RWPE1 (cell line): ENCODE measurements around the gene RHOD.
A peak's percentile ranks its signal among the peaks of the same experiment; 100 is the strongest.

Source experiments
- CTCF ChIA-PET: fragments of 350-600 bp; sonication (Branson Sonifier 250); formaldehyde crosslinking; extraction: SDS; loops from one replicate; lab custom pipeline; 2021; lab: Yijun Ruan, JAX
- POLR2A ChIA-PET: fragments of 400-600 bp; formaldehyde crosslinking; extraction: SDS; loops from one replicate; lab custom pipeline; 2020; ENCODE audit warnings: antibody characterized with exemption; ENCODE audit not compliant: low non-redundant PET; lab: Yijun Ruan, JAX
- DNase-seq: peaks from one replicate; pipeline ENCODE4 v3.0.0; 2012; ENCODE audit warnings: low spot score
- H3K27ac ChIP-seq: fragments of 450-650 bp; 2 replicates; pipeline ENCODE4 v1.5.1; 2017
- TF ChIP-seq, protein P1 (sequence below): fragments of 450-650 bp; conservative IDR thresholded peaks from 2 replicates; pipeline ENCODE4 v1.5.1; 2017; ENCODE audit warnings: low read depth, mild to moderate bottlenecking

RHOD gene

DNA sequence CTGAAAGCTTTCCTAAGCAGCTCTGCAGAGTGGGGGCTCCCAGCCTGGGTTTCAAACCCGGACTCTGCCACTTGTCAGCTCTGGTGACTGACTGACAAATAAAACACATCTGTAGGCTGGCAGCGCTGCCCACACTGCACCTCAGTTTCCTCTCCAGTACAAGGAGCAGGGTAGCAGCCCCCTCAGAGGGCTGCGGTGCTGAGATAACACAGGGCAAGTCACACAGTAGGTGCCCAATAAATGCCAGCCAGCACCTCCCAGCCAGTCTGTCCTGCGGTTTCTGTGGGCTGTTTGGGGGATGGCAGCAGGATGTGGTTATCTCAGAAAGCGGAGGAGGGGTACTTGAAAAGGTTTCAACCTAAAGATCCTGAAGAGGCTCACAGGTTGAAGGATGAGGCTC, 32.2 kb upstream of the RHOD start:
- CTCF ChIA-PET, result interaction anchor here (0.6 to 0.9 kb wide), 2 partner anchors 29 to 144 kb away, joined by 3 to 5 read pairs; no protein-coding TSS in a partner anchor
- peak overlapping the region; percentile 81 for H3K27ac ChIP-seq
- TF ChIP-seq, protein P1, sequence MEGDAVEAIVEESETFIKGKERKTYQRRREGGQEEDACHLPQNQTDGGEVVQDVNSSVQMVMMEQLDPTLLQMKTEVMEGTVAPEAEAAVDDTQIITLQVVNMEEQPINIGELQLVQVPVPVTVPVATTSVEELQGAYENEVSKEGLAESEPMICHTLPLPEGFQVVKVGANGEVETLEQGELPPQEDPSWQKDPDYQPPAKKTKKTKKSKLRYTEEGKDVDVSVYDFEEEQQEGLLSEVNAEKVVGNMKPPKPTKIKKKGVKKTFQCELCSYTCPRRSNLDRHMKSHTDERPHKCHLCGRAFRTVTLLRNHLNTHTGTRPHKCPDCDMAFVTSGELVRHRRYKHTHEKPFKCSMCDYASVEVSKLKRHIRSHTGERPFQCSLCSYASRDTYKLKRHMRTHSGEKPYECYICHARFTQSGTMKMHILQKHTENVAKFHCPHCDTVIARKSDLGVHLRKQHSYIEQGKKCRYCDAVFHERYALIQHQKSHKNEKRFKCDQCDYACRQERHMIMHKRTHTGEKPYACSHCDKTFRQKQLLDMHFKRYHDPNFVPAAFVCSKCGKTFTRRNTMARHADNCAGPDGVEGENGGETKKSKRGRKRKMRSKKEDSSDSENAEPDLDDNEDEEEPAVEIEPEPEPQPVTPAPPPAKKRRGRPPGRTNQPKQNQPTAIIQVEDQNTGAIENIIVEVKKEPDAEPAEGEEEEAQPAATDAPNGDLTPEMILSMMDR, result no peak
- DNase-seq, result no peak
- POLR2A ChIA-PET, result no interaction called here

DNA sequence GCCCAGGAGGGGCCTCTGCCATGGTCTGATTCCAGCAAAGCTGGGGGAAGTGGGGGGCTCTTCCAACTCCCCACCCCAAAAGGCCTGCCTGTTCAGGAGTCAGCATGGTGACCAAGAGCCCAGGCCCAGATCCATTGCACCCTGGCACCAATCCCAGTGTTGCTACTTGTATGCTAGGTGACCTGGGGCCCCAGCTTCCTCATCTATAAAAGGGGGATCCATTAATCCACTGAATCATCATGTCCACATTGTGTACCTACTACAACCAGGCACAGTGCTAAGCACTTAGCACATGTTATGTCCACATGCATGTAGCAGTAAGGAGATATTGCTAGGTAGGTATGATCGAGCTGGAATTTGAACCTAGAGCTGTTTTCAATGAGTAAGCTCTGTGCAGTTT, 31.7 kb upstream of the RHOD start:
- DNase-seq, result no peak
- peak overlapping the region; percentile 81 for H3K27ac ChIP-seq
- CTCF ChIA-PET, result interaction anchor here (1.1 kb wide), 1 partner anchor 40 kb away, joined by 7 read pairs; no protein-coding TSS in a partner anchor
- TF ChIP-seq, protein P1, result no peak
- POLR2A ChIA-PET, result interaction anchor here (0.6 kb wide), 1 partner anchor 399 kb away, joined by 4 read pairs; no protein-coding TSS in a partner anchor

DNA sequence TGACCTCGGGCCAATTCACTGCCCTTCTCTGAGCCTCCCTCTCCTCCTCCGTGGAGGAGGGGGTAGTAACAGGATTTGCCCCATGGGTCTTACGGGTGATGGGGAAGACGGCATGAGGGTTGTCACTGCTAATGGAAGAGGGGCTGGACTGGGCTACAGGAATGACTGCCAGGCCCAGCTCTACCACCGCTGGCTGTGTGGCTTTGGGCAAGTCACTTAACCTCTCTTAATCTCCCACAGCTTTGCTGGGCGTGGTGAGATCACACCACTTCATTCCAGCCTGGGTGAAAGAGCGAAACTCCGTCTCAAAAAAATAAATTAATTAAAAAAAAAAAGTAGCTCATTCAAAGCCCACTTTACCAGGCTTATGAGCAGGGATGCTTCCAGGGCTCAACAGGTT, 30.9 kb upstream of the RHOD start:
- TF ChIP-seq, protein P1, result no peak
- CTCF ChIA-PET, result interaction anchor here (0.6 to 1.2 kb wide), 4 partner anchors 28 to 666 kb away, joined by 3 to 7 read pairs (median 4); no protein-coding TSS in a partner anchor
- H3K27ac ChIP-seq, result peak overlapping the region; percentile 33; the same call in 1 of the 2 replicates
- POLR2A ChIA-PET, result no interaction called here
- no peak for DNase-seq

DNA sequence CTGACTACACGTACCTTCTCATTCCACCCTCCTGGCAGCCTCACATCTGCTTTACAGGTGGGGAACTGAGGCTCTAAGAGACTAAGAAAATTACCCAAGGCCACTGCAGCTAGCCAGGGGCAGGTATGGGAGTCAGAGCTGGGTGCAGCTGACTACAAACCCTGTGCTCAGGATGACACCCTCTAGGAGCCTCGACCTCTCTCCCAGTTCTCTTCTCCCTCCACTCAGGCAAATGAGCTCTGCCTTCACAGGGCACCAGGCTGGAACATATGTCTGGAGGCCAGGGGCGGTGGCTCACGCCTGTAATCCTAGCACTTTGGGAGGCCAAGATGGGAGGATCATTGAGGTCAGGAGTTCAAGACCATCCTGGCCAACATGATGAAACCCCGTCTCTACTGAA, 29.7 kb upstream of the RHOD start:
- peak overlapping the region; percentile 33 for H3K27ac ChIP-seq
- DNase-seq, result no peak
- TF ChIP-seq, protein P1, result no peak
- POLR2A ChIA-PET, result interaction anchor here (0.6 kb wide), 1 partner anchor 184 kb away, joined by 9 read pairs; no protein-coding TSS in a partner anchor
- CTCF ChIA-PET, result interaction anchor here (1.2 kb wide), 1 partner anchor 27 kb away, joined by 4 read pairs; no protein-coding TSS in a partner anchor

DNA sequence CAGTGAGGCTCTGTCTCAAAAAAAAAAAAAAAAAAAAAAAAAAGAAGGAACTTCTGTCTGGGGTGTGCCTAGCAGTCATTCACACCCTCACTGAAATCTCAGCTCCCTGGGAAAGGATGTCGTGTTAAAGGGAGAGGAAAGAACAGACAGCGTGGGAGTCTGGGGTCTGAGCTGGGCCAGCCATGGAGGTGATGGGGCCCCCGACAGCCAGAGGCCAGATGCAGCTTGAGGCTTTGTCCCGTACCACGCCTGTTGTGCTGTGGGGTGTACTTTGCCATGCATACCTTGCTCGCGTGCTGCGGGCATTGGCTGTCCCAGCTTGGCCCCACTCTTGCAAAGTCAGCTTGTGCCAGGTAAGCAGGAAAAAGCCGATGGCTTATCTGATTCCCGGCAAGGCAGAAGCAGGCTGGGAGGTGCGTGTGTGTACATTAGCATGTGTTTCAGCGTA, 29.1 kb upstream of the RHOD start:
- H3K27ac ChIP-seq, result peak overlapping the region; percentile 33
- DNase-seq, result no peak
- TF ChIP-seq, protein P1, result no peak
- CTCF ChIA-PET, result no interaction called here
- POLR2A ChIA-PET, result interaction anchor here (0.6 kb wide), 1 partner anchor 185 kb away, joined by 9 read pairs; no protein-coding TSS in a partner anchor

DNA sequence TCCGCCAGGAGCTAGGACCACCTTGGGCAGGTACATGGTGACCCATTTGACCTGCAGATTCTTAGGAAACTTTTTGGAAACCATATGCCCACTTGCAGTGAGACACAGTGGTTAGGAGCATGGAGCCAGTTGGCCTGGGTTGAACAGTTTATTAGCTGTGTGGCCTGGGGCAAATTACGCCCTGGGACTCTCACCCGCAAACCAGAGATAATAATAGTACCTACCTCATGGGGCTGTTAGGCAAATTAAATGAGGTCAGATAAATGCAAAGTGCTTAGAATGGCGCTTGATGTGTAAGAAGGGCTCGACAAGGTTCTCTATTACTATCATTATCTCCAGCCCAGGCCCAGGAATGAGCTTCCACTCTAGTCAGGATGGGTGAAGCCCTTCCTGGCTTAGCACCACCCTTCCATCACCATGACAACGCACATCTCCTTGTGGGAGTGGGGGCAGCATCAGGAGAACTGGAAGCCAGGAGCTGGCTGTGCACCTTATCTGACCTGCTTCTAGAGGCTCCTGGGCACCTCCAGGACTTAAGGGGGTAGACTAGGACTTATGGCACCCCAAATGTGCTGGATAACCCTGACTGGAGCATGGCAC, 28.6 kb upstream of the RHOD start:
- peak overlapping the region; percentile 99 for H3K27ac ChIP-seq
- POLR2A ChIA-PET, result interaction anchor here (0.6 kb wide), 1 partner anchor 10 kb away, joined by 8 read pairs; no protein-coding TSS in a partner anchor
- TF ChIP-seq, protein P1, result no peak
- CTCF ChIA-PET, result interaction anchor here (1.0 kb wide), 1 partner anchor 26 kb away, joined by 3 read pairs; no protein-coding TSS in a partner anchor
- DNase-seq, result no peak
